A549 (cell line): ENCODE results near the gene NPHP3. TPM values are rescaled to one million over a fixed set of nuclear protein-coding genes. Genes with fewer than 3 reads are reported as not detected.

Source experiments
- ATAC-seq, 2 experiments: fragments of 200-7000 bp in 1 of 2; fragments of >200 bp in 1 of 2; cut with Nextera tagmentation in 1 of 2; cut with Tn5 transposase in 1 of 2; 3 replicates each; pipeline versions ENCODE4 v1.8.0 to v1.9.1; 2018 to 2020; ENCODE audit warnings: mild to moderate bottlenecking in 1 of 2, moderate library complexity in 1 of 2
- CTCF ChIA-PET: fragments of 300-600 bp; sonication (Branson Sonifier 250); formaldehyde crosslinking; extraction: SDS; loops from one replicate; lab custom pipeline; 2021; ENCODE audit warnings: antibody characterized with exemption, inconsistent platforms; lab: Yijun Ruan, JAX
- POLR2A ChIA-PET: fragments of 350-600 bp; formaldehyde crosslinking; extraction: SDS; loops from one replicate; lab custom pipeline; 2021; ENCODE audit warnings: antibody characterized with exemption, inconsistent platforms; lab: Yijun Ruan, JAX
- DNase-seq, 2 experiments: peaks; one replicate each; pipeline versions ENCODE4 v3.0.0 to v3.0.0-alpha.2; 2011 to 2016; ENCODE audit warnings: low read depth in 1 of 2, low spot score in 1 of 2
- FAIRE-seq: peaks from 2 replicates; lab custom pipeline; 2011; peaks lifted over from hg19 to GRCh38; lab: Jason Lieb, UNC
- H3K27ac ChIP-seq, 2 experiments: fragments of >200 bp; sonication (Bioruptor Twin); formaldehyde crosslinking; 3 replicates each; pipeline ENCODE4 v1.5.1; 2016 to 2017
- H3K4me1 ChIP-seq: fragments of >200 bp; sonication (Bioruptor Twin); formaldehyde crosslinking; 3 replicates; pipeline ENCODE4 v1.6.1; 2016
- H3K4me2 ChIP-seq: fragments of >200 bp; sonication (Bioruptor Twin); formaldehyde crosslinking; 3 replicates; pipeline ENCODE4 v1.6.1; 2016
- H3K4me3 ChIP-seq: fragments of >200 bp; sonication (Bioruptor Twin); formaldehyde crosslinking; 3 replicates; pipeline ENCODE4 v1.5.1; 2016
- H3K9me3 ChIP-seq: fragments of >200 bp; sonication (Bioruptor Twin); formaldehyde crosslinking; 3 replicates; pipeline ENCODE4 v1.6.1; 2016
- ATOH8 ChIP-seq: fragments of 250-450 bp; sonication (Bioruptor Pico); IDR thresholded peaks from 2 replicates; pipeline ENCODE4 v1.5.0; 2020; ENCODE audit warnings: low read depth, mild to moderate bottlenecking, moderate library complexity
- BCL3 ChIP-seq: fragments of >200 bp; sonication (Bioruptor Twin); formaldehyde crosslinking; IDR thresholded peaks from 3 replicates; pipeline ENCODE4 v1.6.1; 2016
- BHLHE40 ChIP-seq: IDR thresholded peaks from 2 replicates; pipeline ENCODE4 v1.6.1; 2012; ENCODE audit warnings: low read depth, low read length, inconsistent platforms
- CEBPB ChIP-seq, 2 experiments: fragments of >200 bp in 1 of 2; sonication (Bioruptor Twin) in 1 of 2; formaldehyde crosslinking in 1 of 2; IDR thresholded peaks; 2 replicates each; pipeline ENCODE4 v1.6.1; 2012 to 2016
- E2F6 ChIP-seq: IDR thresholded peaks from 2 replicates; pipeline ENCODE4 v1.6.1; 2012; ENCODE audit warnings: low read depth, borderline replicate concordance
- EHMT2 ChIP-seq: fragments of 200-600 bp; sonication (generic); IDR thresholded peaks from 2 replicates; pipeline ENCODE4 v1.6.1; 2016; ENCODE audit warnings: antibody characterized with exemption, low read depth, mild to moderate bottlenecking, moderate library complexity
- ESRRA ChIP-seq: fragments of 150-350 bp; IDR thresholded peaks from 2 replicates; pipeline ENCODE4 v1.6.1; 2014; ENCODE audit warnings: mild to moderate bottlenecking, low read length, borderline replicate concordance
- FOSB ChIP-seq: fragments of 250-450 bp; sonication (Bioruptor Pico); IDR thresholded peaks from 2 replicates; pipeline ENCODE4 v1.5.0; 2020; ENCODE audit warnings: mild to moderate bottlenecking, moderate library complexity
- FOSL2 ChIP-seq, 2 experiments: fragments of 450-650 bp in 1 of 2; fragments of >200 bp in 1 of 2; sonication (Bioruptor Twin) in 1 of 2; formaldehyde crosslinking; IDR thresholded peaks; 2 replicates each; pipeline versions ENCODE4 v1.5.0 to v1.6.1; 2016 to 2020; ENCODE audit warnings: mild to moderate bottlenecking in 1 of 2, moderate library complexity in 1 of 2
- FOXS1 ChIP-seq: fragments of 250-450 bp; sonication (Bioruptor Pico); IDR thresholded peaks from 2 replicates; pipeline ENCODE4 v1.5.0; 2020; ENCODE audit warnings: mild to moderate bottlenecking, moderate library complexity
- GATA3 ChIP-seq: IDR thresholded peaks from 2 replicates; pipeline ENCODE4 v1.6.1; 2012; ENCODE audit warnings: borderline replicate concordance
- HEYL ChIP-seq: fragments of 250-450 bp; sonication (Bioruptor Pico); IDR thresholded peaks from 2 replicates; pipeline ENCODE4 v1.8.0; 2021; ENCODE audit warnings: mild to moderate bottlenecking, moderate library complexity
- HOXB5 ChIP-seq: fragments of 250-450 bp; sonication (Bioruptor Pico); IDR thresholded peaks from 2 replicates; pipeline ENCODE4 v1.5.0; 2020; ENCODE audit warnings: mild to moderate bottlenecking, moderate library complexity
- JUN ChIP-seq, 2 experiments: fragments of >200 bp; sonication (Bioruptor Twin); formaldehyde crosslinking; IDR thresholded peaks; 2 replicates in 1 of 2; 3 replicates in 1 of 2; pipeline ENCODE4 v1.6.1; 2016 to 2017
- KDM5A ChIP-seq: fragments of 200-600 bp; sonication (generic); IDR thresholded peaks from 2 replicates; pipeline ENCODE4 v1.6.1; 2016; ENCODE audit warnings: antibody characterized with exemption, mild to moderate bottlenecking
- MAZ ChIP-seq: fragments of 150-350 bp; IDR thresholded peaks from 2 replicates; pipeline ENCODE4 v1.6.1; 2014; ENCODE audit warnings: antibody characterized with exemption, low read depth, low read length, borderline replicate concordance
- MYC ChIP-seq: IDR thresholded peaks from 2 replicates; pipeline ENCODE4 v1.6.1; 2012; ENCODE audit warnings: mild to moderate bottlenecking, inconsistent platforms, low read length, improper control_type of control experiment, borderline replicate concordance
- NFE2L2 ChIP-seq: fragments of 150-350 bp; conservative IDR thresholded peaks from 2 replicates; pipeline ENCODE4 v1.6.1; 2014; ENCODE audit warnings: low read length
- NPAS2 ChIP-seq: fragments of 250-450 bp; sonication (Bioruptor Pico); IDR thresholded peaks from 2 replicates; pipeline ENCODE4 v1.8.0; 2022; ENCODE audit warnings: mild to moderate bottlenecking, moderate library complexity, borderline replicate concordance
- RCOR1 ChIP-seq: fragments of 150-350 bp; IDR thresholded peaks from 2 replicates; pipeline ENCODE4 v1.6.1; 2014; ENCODE audit warnings: antibody characterized with exemption, low read length, low read depth
- RNF2 ChIP-seq: fragments of 200-600 bp; sonication (generic); IDR thresholded peaks from 2 replicates; pipeline ENCODE4 v1.6.1; 2016; ENCODE audit warnings: low read depth, mild to moderate bottlenecking, antibody characterized with exemption, moderate library complexity, borderline replicate concordance
- TFCP2L1 ChIP-seq: fragments of 250-450 bp; sonication (Bioruptor Pico); IDR thresholded peaks from 2 replicates; pipeline ENCODE4 v1.5.0; 2021; ENCODE audit warnings: mild to moderate bottlenecking
- ZFP36 ChIP-seq: fragments of 450-650 bp; IDR thresholded peaks from 2 replicates; pipeline ENCODE4 v1.6.1; 2014; ENCODE audit warnings: borderline replicate concordance; ENCODE audit not compliant: partially characterized antibody
- WGBS: methylation state at CpG from one replicate; pipeline ENCODE4 v1.1.6; 2017; ENCODE audit errors: missing lambda C conversion rate; 5-methylcytosine and 5-hydroxymethylcytosine counted together
- polyA plus RNA-seq, 4 experiments: library from polyadenylated mRNA; depleted of rRNA in 3 of 4; stranded (reverse); fragments of >200 nt; fragmentation: RNase III in 1 of 4; extraction: RNeasy Plus Mini Kit Qiagen cat#74134 plus additional on column Dnase treatment in 1 of 4; gene quantifications; 2 replicates in 3 of 4; 3 replicates in 1 of 4; pipeline ENCODE4 v1.2.3, GENCODE V29; 2011 to 2017

NPHP3 gene
- polyA plus RNA-seq, 2 of the 4 experiments (the other 2 are of a cell fraction): 6.5 to 18.6 TPM

- ATAC-seq: no peak
- H3K9me3 ChIP-seq: no peaks in the 10 kb centered on the region
- H3K27ac ChIP-seq: no peak overlapping the region
- no peak for FAIRE-seq
- POLR2A ChIA-PET: no interaction called here
- H3K4me3 ChIP-seq: no peak overlapping the region
- 93% methylated on average over 1 of the region's 1 CpG for WGBS
- CTCF ChIA-PET: no interaction called here
- H3K4me1 ChIP-seq: no peaks in the 10 kb centered on the region
- TF ChIP-seq ATOH8: no peak
- no peak overlapping the region for H3K4me2 ChIP-seq
- no peak for DNase-seq
Observed at GRCh38 chr3:132695422-132695821, 26.8 kb downstream of the NPHP3 start.

- ATAC-seq: no peak
- no peak for FAIRE-seq
- WGBS: 90% methylated on average over 4 of the region's 4 CpGs
- no peak for DNase-seq
- H3K4me3 ChIP-seq: no peak overlapping the region
- no peaks in the 10 kb centered on the region for H3K4me1 ChIP-seq
- TF ChIP-seq MYC (no peak), E2F6 (no peak), FOXS1 (CRISPR knock-in tag) (no peak), MAZ (no peak), NPAS2 (CRISPR knock-in tag) (no peak), GATA3 (no peak), NFE2L2 (no peak), BHLHE40 (no peak), FOSL2 (IDR thresholded peaks at IDR 0.05) (no peak), FOSL2 (CRISPR knock-in tag; IDR thresholded peaks at IDR 0.05) (no peak), EHMT2 (no peak), CEBPB (IDR thresholded peaks at IDR 0.05) (no peak), RNF2 (no peak), RCOR1 (no peak), BCL3 (no peak), HEYL (CRISPR knock-in tag) (no peak), HOXB5 (CRISPR knock-in tag) (no peak), ESRRA (no peak)
- H3K27ac ChIP-seq: no peak overlapping the region
- ChIA-PET POLR2A (no interaction called here), CTCF (no interaction called here)
- H3K4me2 ChIP-seq: no peak overlapping the region
- H3K9me3 ChIP-seq: no peaks in the 10 kb centered on the region
Observed at GRCh38 chr3:132694991-132695390, 27.2 kb downstream of the NPHP3 start.

GRCh38 chr3:132690040-132690439, 32.2 kb downstream of the NPHP3 start:
- ChIA-PET CTCF (no interaction called here), POLR2A (no interaction called here)
- DNase-seq: no peak

More at GRCh38 chr3:132690040-132690439, 32.2 kb downstream of the NPHP3 start:
- WGBS: 95% methylated on average over 4 of the region's 4 CpGs
- Histone ChIP-seq H3K4me1 (no peaks in the 10 kb centered on the region), H3K27ac (no peak overlapping the region), H3K9me3 (no peaks in the 10 kb centered on the region), H3K4me3 (no peak overlapping the region), H3K4me2 (no peak overlapping the region)
- TF ChIP-seq ZFP36: no peak
- no peak for TF ChIP-seq TFCP2L1 (CRISPR knock-in tag)
- no peak for TF ChIP-seq E2F6
- no peak for TF ChIP-seq CEBPB (IDR thresholded peaks at IDR 0.05)
- no peak for TF ChIP-seq JUN (IDR thresholded peaks at IDR 0.05)
- TF ChIP-seq FOSB: no peak
- TF ChIP-seq HOXB5 (CRISPR knock-in tag): no peak
- TF ChIP-seq KDM5A: no peak
- no peak for ATAC-seq
- no peak for FAIRE-seq
